Stimulated activated CD4-positive, alpha-beta T cell treated with anti-CD3 and anti-CD28 coated beads, Interleukin-2, amount 100 ng/mL, for 4 hours (primary cell): Measurements from ENCODE around the gene ABCD3.
A peak's percentile ranks its signal among the peaks of the same experiment; 100 is the strongest.

Experiments used
- DNase-seq: peaks from one replicate; pipeline ENCODE4 v3.0.0-alpha.2; 2020; ENCODE audit warnings: low read depth

The ABCD3 gene

DNA sequence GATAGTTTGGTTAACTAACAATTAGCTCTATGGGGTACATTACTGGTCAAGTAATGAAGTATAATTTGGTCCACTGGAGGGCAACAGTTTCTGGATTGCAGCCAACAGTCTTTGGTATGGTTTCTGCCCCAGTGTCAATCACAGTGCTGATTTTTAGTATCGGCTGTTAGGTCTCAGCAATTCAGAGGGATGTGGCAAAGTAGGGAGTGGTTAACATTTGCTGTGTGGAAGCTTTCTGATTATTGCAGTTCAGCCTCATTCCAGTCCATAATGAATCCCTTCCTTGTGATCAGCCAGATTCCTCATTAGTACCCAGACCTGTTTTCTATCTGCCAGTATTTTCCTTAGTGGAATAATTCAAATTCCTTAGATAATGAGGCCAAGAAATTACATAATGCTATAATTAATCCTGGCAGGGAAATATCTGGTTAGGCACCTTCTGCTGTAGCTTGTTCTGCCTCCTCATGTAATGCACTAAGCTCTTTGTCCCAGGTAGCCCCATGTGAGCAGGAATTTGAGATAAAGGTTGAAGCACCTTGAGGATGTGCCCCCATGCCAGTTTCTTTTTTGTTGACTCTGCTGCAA, 109.3 kb downstream of the ABCD3 start:
- DNase-seq, result no peak

DNA sequence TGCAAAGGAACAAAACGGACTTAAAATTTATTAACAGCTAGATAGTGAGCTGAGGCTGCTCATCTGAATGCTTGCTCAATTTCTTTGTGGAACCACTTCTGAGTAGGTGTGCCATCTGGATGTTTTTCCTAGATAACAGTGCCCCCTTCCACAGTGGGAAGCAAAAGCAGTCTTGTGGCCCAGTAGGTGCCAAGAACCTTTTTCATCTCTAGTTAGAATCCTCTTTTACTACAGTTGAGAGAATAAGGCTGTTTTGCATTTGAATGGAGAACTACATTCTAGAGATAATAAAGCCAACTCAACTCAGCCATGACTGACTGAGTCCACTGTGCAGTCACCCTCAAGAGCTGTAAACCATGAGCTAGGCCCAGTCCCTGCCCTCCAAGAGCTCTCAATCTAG, 110.1 kb downstream of the ABCD3 start:
- DNase-seq, result no peak

GRCh38 chr1:94528826-94529225, 110.6 kb downstream of the ABCD3 start:
- DNase-seq, result no peak

GRCh38 chr1:94529416-94529815, 111.2 kb downstream of the ABCD3 start:
- no peak for DNase-seq

DNA sequence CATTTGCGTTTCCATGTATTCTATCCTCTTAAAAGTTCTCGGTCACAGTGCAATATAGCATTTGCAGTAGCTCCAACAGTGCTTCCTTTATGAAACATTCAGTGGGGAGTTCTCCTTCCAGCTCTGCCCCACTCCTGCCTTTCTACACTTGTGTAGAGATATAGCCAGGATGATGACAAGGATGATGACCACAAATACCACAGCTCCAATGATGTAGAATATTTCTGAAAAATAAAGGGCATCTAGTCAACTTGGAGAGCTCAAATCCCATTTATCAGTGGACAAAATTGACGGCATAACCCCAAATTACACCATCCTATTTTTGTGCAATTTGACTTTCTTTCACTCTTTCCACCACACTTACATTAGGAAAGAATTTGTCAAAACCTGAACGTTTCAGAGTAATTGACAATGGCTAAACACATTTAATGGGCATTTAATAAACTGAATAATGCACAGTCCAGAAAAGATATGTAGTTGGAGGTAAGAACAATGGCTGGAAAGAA, 112.2 kb downstream of the ABCD3 start:
- no peak for DNase-seq

DNA sequence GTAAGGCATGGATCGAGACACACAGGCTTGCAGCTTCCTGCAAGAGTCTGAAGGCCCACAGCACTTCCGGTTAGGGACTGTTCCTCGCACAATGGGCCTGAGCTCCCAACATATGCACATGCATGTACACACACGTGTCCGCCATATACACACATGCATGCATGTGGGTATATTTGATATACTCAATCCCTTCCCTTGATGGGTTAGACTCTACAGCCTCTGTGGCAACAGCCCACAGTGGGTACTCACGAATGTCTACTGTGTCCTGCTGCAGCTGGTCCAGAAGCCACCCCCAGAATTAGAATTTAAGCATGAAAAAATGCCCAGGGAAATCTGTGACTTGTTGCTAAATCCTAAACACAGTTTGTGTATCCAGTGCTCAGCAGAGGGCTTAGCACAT, 113.5 kb downstream of the ABCD3 start:
- no peak for DNase-seq

GRCh38 chr1:94532077-94532476, 113.9 kb downstream of the ABCD3 start:
- no peak for DNase-seq

GRCh38 chr1:94535095-94535494, 116.9 kb downstream of the ABCD3 start:
- no peak for DNase-seq

- no peak for DNase-seq
Measured at GRCh38 chr1:94535879-94536278, 117.7 kb downstream of the ABCD3 start.

DNA sequence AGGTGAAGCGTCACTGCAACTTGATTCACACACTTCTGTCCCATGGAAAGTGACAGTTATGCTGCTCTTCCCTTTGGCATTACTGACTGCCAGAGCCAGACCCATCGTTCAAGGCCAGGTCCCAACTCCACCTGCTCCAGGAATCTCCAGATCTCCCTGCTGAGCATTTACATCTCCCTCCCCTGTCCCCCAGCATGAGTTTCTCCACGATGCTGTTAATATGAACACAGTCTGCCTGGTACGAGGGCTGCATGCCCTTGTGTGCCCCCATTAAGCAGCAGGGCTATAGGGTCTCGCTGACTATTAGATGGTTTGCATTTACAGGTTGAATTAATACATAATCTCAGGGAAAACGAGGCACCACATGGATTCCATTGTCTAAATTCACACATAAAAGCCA, 119.1 kb downstream of the ABCD3 start:
- DNase-seq, result no peak

- no peak for DNase-seq
Measured at GRCh38 chr1:94538243-94538827, 120.1 kb downstream of the ABCD3 start.

- no peak for DNase-seq
Measured at GRCh38 chr1:94539496-94539895, 121.3 kb downstream of the ABCD3 start.

DNA sequence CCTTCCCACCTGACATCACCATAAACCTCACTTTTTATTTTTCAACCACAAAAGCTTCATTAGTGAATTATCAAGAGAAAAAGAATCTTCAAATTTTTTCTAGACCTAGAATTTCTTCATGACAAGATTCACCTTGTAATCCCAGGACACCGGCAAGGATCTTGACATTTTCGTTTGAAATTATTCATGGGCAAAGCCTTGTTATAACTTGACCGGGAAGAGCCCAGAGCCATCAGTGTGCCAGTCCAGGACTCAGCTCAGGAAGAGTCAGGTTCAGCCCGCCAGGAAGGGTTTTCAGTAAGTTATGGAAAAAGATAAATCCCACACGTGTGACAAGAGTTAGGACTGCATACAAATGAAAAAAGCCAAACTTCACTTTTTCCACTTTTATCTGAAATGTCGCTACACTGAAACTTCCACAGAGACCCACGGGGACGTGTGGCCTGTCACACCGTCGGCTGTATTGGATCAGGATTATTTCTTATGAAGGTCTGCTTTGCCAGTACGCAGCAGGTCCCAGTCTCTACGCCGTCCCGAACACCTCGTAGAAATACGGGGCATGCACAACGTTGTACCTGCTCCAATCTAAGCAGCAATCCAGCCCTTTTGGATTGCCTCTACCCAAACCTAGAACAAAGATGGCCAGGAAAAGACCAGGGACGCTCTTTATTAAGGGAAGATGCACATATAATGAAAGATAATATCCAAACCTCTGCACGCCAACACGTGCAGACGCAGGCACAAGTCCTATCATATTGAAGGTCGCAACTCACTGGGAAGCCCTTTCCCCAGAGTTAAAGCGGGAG, 122.5 kb downstream of the ABCD3 start:
- no peak for DNase-seq

GRCh38 chr1:94541246-94542087, 123.3 kb downstream of the ABCD3 start, which contains the start of gene F3:
F3 (minus strand) TSS chr1:94541759; CDS start chr1:94541636, 123 bp downstream.
- DNase-seq, result peak; percentile 77

DNA sequence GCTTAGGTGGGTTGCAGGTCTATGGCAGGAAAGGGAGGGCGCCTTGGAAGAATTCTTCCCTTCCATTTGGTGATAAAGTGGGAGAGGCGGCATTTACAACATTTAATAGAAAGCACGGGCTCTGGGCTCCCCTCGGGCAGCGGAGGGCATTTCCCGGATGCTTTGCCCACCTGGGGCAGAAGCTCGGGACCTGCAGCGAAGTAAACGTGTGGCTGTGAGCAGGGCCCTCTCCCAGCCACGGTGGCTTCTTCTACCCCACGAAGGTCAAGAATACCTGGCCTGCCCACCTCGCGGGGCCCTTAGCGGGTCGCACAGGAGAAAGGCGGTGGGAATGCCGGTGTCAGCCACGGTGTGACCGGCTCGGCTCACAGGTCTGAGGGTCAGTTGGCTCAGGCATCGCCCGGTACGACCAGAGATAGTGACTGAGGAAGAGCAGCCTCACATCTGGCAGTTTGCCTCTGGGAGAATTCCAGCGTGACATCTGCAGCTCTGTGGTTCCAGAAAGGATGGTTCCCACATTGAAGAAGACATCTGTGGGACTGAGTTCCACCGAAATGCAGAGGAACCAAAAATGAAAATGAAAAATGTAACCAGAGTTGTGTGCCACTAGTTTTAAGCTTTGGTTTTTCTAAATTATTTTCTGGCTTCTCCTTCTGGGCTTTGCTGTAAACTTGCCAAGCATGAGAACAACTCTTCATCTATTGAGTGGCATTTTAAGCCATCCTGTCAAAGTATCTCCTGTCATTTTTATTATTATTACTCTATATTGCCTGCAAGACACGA, 124.1 kb downstream of the ABCD3 start:
- DNase-seq, result no peak

DNA sequence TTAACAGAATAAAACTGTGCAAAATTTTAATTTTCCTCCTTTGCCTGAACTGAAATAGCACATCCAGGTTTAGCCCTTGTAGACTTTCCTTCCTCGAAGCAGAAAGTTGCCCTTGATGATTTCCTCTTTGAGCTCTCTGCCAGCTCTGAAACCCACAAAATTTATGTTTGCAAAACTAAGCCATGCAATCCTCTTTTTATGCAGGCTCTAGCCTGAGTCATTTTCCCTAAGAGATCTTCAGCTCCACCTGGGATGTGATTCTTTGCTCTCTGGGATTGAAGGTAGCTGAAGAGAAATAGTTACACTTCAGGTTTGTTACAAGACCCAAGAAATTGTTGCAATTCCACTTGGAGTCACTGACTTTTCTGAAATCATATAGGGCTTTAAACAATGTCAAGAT, 124.8 kb downstream of the ABCD3 start:
- DNase-seq, result no peak

GRCh38 chr1:94543893-94544635, 125.9 kb downstream of the ABCD3 start:
- DNase-seq, result no peak

DNA sequence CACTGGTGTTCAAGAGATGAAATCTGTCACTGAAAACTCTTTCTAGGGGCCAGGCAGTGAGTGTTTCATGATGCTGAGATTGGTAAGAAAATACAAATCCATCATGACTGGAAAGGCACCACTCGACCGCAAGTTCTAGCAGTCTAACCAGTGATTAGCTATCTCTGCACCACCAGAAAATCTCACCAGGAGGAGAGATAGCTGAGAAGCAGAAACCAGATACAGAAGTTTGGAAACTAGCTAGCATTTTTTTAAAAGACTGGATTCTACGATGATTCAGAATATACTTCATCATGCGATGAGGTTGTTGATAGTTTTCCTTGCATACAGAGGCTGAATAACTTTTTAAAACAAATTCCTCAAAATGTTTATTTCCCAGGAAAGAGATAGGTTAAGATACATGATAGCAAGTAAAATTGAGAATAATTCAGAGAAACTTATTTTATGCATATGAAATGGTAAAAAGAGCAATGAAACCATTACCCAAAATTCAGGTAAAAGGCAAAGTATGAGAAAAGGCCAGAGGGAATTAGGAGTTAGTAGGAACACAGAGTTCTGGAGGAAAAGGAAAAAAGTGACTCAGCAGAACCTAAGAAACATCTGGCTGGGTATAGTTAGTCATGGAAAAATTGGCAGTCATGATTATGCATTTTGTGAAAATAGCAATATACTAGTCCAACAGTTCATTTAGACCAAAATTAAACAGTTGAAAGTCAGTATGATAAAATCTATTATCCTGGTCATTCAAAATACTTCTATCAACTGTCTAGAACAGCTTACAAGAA, 126.7 kb downstream of the ABCD3 start:
- no peak for DNase-seq

DNA sequence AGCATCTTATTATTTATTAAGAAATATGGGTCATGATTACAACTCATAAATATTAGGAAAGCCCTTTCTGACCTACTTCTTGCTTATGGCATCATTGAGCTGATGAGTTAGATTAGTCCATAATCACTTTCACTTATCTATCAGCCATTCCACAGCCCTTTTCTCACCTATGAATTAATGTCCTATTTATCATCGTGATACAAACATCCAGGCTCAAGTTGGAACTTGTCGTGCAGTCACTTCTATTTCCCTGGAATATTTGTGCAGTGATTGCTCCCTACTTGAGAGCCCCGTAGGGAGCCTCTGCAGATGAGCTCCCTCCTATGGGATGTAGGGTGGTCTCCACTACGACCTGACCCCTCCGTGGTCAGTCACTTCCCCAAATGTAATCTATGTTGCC, 131.5 kb downstream of the ABCD3 start:
- no peak for DNase-seq

GRCh38 chr1:94550396-94550795, 132.2 kb downstream of the ABCD3 start:
- no peak for DNase-seq
